ENCODE data around the gene ZFR. TPM values are rescaled to one million over a fixed set of nuclear protein-coding genes. Genes with fewer than 3 reads are reported as not detected.

ZFR gene
- total RNA-seq, 1 donor from 2014 or later, result 77.1 TPM

DNA sequence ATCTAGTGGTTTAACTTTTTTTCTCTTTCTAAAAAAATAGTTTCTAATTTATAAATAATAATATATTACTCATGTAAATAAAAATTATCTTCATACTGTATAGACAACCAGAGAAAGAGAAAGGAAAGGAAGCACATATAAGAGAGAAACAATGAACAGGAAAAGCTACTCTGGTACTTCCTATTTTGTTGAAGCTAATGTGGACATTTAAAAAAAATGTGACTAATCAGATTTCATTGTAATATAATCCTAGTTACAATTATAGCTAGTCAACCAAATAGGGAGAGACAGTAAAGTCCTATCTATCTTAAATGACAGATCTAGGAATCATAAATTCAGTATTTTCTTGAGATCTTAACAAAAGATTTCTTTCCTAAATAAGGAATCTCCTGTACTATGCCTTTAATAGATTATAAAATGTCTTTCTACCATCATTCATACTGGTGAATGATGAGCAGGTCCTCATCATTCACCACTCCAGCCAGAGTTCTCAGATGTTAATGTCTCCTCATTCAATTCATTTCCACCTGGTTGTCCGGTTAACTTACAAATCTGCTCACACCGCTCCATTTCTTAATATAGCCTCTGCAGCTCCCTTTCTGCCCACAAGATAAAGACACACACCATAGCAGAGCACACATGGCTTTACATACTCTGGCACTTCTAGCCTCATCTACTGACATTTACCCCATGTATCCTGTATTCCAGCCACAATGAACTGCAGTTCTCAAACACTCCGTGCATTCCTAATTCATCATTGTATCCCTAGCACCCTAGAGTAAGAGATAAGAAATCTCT is 30.9 kb downstream of the ZFR start:
- Mint-ChIP-seq H3K36me3 (ENCODE audit: low read depth) (peaks cover 24% of the 10 kb centered on the region), H3K4me3 (ENCODE audit: unreplicated experiment) (no peak overlapping the region), H3K9me3 (ENCODE audit: low read depth) (no peaks in the 10 kb centered on the region), H3K27ac (ENCODE audit: unreplicated experiment) (no peak overlapping the region), H3K4me1 (ENCODE audit: low read depth) (no peaks in the 10 kb centered on the region), H3K27me3 (ENCODE audit: low read depth) (no peaks in the 10 kb centered on the region)
- TF ChIP-seq, protein P1, sequence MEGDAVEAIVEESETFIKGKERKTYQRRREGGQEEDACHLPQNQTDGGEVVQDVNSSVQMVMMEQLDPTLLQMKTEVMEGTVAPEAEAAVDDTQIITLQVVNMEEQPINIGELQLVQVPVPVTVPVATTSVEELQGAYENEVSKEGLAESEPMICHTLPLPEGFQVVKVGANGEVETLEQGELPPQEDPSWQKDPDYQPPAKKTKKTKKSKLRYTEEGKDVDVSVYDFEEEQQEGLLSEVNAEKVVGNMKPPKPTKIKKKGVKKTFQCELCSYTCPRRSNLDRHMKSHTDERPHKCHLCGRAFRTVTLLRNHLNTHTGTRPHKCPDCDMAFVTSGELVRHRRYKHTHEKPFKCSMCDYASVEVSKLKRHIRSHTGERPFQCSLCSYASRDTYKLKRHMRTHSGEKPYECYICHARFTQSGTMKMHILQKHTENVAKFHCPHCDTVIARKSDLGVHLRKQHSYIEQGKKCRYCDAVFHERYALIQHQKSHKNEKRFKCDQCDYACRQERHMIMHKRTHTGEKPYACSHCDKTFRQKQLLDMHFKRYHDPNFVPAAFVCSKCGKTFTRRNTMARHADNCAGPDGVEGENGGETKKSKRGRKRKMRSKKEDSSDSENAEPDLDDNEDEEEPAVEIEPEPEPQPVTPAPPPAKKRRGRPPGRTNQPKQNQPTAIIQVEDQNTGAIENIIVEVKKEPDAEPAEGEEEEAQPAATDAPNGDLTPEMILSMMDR (IDR thresholded peaks at IDR 0.05), result no peak
- no peak for DNase-seq (ENCODE audit: low spot score)

- Mint-ChIP-seq H3K4me3 (ENCODE audit: unreplicated experiment) (no peak overlapping the region), H3K36me3 (ENCODE audit: low read depth) (peaks cover 23% of the 10 kb centered on the region), H3K4me1 (ENCODE audit: low read depth) (no peaks in the 10 kb centered on the region), H3K9me3 (ENCODE audit: low read depth) (no peaks in the 10 kb centered on the region), H3K27me3 (ENCODE audit: low read depth) (no peaks in the 10 kb centered on the region), H3K27ac (ENCODE audit: unreplicated experiment) (no peak overlapping the region)
- no peak for DNase-seq (ENCODE audit: low spot score)
- TF ChIP-seq, protein P1 (IDR thresholded peaks at IDR 0.05), result no peak
These were observed 33.9 kb downstream of the ZFR start for GRCh38 chr5:32410630-32411029.

- TF ChIP-seq, protein P1 (IDR thresholded peaks at IDR 0.05), result no peak
- DNase-seq (ENCODE audit: low spot score), result no peak
- H3K36me3 Mint-ChIP-seq (ENCODE audit: low read depth), result peaks cover 23% of the 10 kb centered on the region
- no peak overlapping the region for H3K27ac Mint-ChIP-seq (ENCODE audit: unreplicated experiment)
- H3K9me3 Mint-ChIP-seq (ENCODE audit: low read depth), result no peaks in the 10 kb centered on the region
- no peaks in the 10 kb centered on the region for H3K4me1 Mint-ChIP-seq (ENCODE audit: low read depth)
- H3K4me3 Mint-ChIP-seq (ENCODE audit: unreplicated experiment), result no peak overlapping the region
- no peaks in the 10 kb centered on the region for H3K27me3 Mint-ChIP-seq (ENCODE audit: low read depth)
These were observed 37.9 kb downstream of the ZFR start for GRCh38 chr5:32406650-32407049.

- H3K9me3 Mint-ChIP-seq (ENCODE audit: low read depth), result no peaks in the 10 kb centered on the region
- peaks cover 30% of the 10 kb centered on the region for H3K36me3 Mint-ChIP-seq (ENCODE audit: low read depth)
- TF ChIP-seq, protein P1 (IDR thresholded peaks at IDR 0.05), result no peak
- H3K4me1 Mint-ChIP-seq (ENCODE audit: low read depth), result no peaks in the 10 kb centered on the region
- no peak overlapping the region for H3K4me3 Mint-ChIP-seq (ENCODE audit: unreplicated experiment)
- H3K27ac Mint-ChIP-seq (ENCODE audit: unreplicated experiment), result peak overlapping the region; percentile 19
- no peak for DNase-seq (ENCODE audit: low spot score)
- H3K27me3 Mint-ChIP-seq (ENCODE audit: low read depth), result no peaks in the 10 kb centered on the region
These were observed 39.0 kb downstream of the ZFR start for GRCh38 chr5:32405507-32405906.

- no peak overlapping the region for H3K27ac Mint-ChIP-seq (ENCODE audit: unreplicated experiment)
- no peak for DNase-seq (ENCODE audit: low spot score)
- H3K36me3 Mint-ChIP-seq (ENCODE audit: low read depth), result peaks cover 38% of the 10 kb centered on the region
- H3K27me3 Mint-ChIP-seq (ENCODE audit: low read depth), result no peaks in the 10 kb centered on the region
- TF ChIP-seq, protein P1 (IDR thresholded peaks at IDR 0.05), result no peak
- no peaks in the 10 kb centered on the region for H3K4me1 Mint-ChIP-seq (ENCODE audit: low read depth)
- no peaks in the 10 kb centered on the region for H3K9me3 Mint-ChIP-seq (ENCODE audit: low read depth)
- no peak overlapping the region for H3K4me3 Mint-ChIP-seq (ENCODE audit: unreplicated experiment)
These were observed 40.8 kb downstream of the ZFR start for GRCh38 chr5:32403760-32404159.

All from chondrocyte (in vitro differentiated cells).